Stimulated activated CD8-positive, alpha-beta memory T cell treated with anti-CD3 and anti-CD28 coated beads, Interleukin-2, amount 100 ng/mL, for 1 hour (primary cell): ENCODE data around the gene POMT2.

Experiments used
- DNase-seq, 2 donors: peaks; one replicate each; pipeline ENCODE4 v3.0.0-alpha.2; 2020; ENCODE audit warnings: low read depth in 2 of 2

Gene POMT2

GRCh38 chr14:77238356-77238755 is 82.3 kb downstream of the POMT2 start:
- no peak for DNase-seq

GRCh38 chr14:77236814-77237213 is 83.9 kb downstream of the POMT2 start:
- no peak for DNase-seq

GRCh38 chr14:77231721-77232120 is 89.0 kb downstream of the POMT2 start:
- no peak for DNase-seq

GRCh38 chr14:77230914-77231313 is 89.8 kb downstream of the POMT2 start:
- no peak for DNase-seq

- DNase-seq: no peak
Observed at GRCh38 chr14:77228056-77228455, 92.6 kb downstream of the POMT2 start.

GRCh38 chr14:77225892-77226557 is 94.7 kb downstream of the POMT2 start:
- DNase-seq: no peak

- no peak for DNase-seq
Observed at GRCh38 chr14:77225254-77225653, 95.4 kb downstream of the POMT2 start.
